LoVo (cell line): ENCODE data around the gene CARD9.

Experiments used
- DNase-seq: peaks from one replicate; pipeline ENCODE4 v3.0.0-alpha.2; 2016; ENCODE audit warnings: low spot score

The CARD9 gene

GRCh38 chr9:136335296-136336155, 37.9 kb downstream of the CARD9 start:
- DNase-seq = no peak

- DNase-seq = no peak
These were observed 38.9 kb downstream of the CARD9 start for GRCh38 chr9:136334541-136334940.

- DNase-seq = no peak
These were observed 40.0 kb downstream of the CARD9 start for GRCh38 chr9:136333486-136333885.

- no peak for DNase-seq
These were observed 40.4 kb downstream of the CARD9 start for GRCh38 chr9:136333045-136333444.

DNA sequence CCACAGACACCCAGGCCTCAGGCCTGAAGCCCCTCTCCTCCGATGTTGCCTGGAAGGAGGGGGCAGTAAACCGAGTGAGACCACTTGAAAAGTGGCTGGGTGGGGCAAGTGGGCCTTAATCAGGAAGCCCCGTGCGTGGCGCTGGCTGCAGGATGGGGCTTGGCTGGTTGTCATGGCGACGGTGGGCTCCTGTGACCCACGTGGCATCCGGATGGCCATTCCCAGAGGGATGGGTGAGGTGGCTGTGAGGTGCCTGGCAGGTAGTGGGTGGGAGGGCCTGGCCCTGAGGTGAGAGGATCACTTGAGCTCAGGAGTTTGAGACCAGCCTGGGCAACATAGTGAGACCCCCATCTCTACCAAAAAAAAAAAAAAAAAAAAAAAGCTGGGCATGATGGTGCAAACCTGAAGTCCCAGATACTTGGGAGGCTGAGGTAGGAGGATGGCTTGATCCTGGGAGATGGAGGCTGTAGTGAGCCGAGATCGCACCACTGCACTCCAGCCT, 40.9 kb downstream of the CARD9 start:
- no peak for DNase-seq

GRCh38 chr9:136331556-136332481, 41.6 kb downstream of the CARD9 start:
- DNase-seq = no peak

- no peak for DNase-seq
These were observed 42.4 kb downstream of the CARD9 start for GRCh38 chr9:136331030-136331429.

DNA sequence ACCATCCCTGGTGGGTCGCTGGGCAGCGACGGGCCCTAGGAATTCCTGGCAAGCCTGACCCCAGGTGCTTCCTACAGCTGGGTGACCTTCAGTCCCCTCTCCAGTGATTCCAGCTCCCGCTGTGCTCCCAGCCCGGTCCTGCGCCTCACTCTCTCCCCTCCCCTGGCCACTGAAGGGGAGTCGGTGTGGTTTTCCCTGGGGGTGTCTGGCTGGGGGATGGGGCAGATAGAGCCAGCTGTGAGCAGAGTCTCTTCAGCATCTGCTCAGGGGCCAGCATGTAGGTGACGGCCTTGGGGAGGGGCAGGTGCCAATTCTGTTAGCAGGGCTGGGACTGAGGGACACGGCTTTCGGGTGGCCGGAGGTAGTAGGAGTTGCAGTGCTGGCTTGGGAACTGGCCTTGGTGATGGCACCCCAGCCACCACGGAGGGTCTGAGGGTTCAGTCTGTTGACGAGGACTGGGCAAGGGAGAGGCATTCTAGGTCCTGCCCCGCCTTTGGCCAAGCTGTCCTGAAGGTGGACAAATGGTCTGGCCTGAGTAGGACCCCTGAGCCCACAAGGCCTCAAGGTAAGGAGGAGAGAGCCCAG, 43.0 kb downstream of the CARD9 start:
- no peak for DNase-seq

GRCh38 chr9:136329636-136330405, 43.6 kb downstream of the CARD9 start:
- DNase-seq = no peak

GRCh38 chr9:136329211-136329627, 44.2 kb downstream of the CARD9 start:
- no peak for DNase-seq

- DNase-seq = no peak
These were observed 44.8 kb downstream of the CARD9 start for GRCh38 chr9:136328622-136329041.

DNA sequence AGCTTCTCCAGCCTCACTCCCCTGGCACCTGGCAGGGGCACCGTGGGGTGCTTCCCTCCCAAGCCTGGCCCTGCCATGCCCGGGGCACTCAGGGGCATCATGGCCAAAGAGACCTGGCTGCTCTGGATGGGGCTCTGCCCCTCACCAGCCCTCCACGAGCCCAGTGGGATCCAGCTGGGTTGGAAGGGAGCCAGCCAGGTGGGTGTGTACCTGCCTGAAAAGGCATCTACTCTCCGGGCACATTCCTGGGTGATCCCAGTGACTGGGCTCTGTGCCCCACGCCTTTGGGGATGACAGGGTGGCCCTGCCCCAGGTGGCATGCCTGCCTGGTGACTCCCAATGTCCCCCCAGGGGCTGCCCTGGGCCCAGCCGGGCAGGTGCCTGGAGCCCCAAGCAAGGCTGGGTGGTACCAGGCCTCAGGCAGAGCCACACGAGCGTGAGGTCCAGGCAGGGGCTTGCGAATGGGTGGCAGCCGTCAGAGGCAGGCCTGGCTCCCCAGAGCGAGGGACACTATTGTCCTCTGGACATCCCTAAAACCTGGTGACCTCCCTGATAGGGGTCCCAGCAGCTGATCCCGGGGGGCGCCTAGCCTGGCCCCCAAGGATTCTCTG, 45.4 kb downstream of the CARD9 start:
- peak; percentile 75 for DNase-seq

DNA sequence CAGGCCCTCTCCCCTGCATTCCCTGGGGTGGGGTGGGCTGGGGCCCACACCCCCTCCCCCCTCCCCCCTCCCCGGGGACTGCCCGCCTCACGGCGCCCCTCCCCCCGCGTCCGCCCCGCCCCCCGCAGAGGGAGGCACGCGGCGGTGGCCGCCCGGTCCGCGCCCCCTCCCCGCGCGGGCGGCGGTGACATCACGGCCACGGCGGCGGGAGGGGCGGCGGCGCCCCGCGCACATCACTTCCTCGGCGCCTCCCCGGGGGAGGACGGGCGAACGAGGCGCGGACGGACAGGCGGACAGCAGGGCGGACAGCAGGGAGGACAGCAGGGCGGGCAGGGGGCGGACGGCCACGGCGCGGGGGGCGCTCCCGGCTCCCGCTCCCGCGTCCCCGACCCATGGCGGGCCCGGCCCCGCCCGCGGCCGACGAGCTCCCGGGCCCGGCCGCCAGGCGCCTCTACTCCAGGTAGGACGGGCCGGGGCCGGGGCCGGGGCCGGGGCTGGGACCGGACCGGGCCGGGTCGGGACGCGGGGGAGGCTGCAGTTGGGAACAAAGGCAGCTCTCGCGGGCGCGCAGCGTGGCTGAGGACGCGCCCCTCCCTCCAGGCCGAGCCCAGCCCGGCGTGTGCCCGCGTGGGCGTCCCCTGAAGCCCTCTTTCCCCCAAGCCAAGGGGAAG, 46.0 kb downstream of the CARD9 start, which contains the start of gene GPSM1:
GPSM1 (plus strand) TSS at position 236 of the 671 bp plus-strand sequence; CDS start at position 393, 157 bp downstream.
- no peak for DNase-seq

GRCh38 chr9:136326761-136327303, 46.6 kb downstream of the CARD9 start:
- no peak for DNase-seq

DNA sequence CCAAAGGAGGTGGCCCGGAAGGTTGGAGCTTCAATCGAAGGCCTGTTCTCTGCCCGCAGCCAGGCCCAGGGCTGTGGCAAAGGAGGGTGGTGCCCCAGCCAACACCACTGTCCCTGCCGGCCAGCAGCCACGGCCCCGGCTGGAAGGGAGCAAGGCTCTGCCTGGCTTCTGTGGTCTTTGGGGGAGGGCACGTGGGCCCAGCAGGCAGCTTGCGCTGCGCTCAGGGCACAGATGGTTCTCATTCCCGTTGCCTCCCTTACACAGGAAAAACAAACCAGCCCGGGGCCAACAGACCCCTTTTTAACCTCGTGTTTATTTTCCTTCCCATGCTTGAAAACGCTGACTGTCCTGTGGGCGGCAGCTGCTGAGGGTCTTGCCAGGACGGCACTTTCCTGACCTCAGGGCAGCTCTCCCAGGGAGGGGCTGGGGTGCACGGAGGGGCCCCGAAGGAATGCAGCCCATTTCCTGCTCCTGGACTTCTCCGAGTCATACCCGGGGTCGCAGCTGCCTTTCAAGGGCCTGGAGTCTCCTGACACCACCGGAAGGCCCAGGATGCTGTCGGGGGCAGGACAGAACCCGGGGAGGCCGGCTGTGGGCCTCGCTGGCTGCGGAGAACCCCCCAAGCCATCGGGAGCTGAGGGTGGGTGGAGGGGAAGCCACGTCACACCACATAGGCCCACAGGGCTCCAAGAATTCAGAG, 47.3 kb downstream of the CARD9 start:
- no peak for DNase-seq

DNA sequence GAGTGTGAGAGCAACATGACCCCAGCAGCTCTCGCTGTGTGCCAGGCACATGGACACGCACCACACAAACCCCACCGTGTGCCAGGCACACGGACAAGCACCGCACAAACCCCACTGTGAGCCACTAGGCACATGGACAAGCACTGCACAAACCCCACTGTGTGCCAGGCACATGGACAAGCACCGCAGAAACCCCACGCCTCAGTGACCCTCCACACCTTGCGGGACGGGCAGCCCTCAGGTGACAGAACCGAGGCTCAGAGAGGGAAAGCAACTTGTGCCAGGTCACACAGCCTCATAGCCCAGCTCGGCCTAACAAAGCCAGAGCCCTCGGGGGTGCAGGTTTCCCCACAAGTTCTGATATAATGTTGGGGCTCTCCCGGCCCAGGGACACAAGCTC, 48.1 kb downstream of the CARD9 start:
- DNase-seq = no peak

GRCh38 chr9:136324501-136325300, 48.8 kb downstream of the CARD9 start:
- DNase-seq = no peak

GRCh38 chr9:136323371-136323789, 50.1 kb downstream of the CARD9 start:
- no peak for DNase-seq
